ENCODE data around the gene CEACAM21. TPM values are rescaled to one million over a fixed set of nuclear protein-coding genes. Genes with fewer than 3 reads are reported as not detected.

Gene CEACAM21
- total RNA-seq, 6 donors from 2014 or later: 2.3 to 22.4 (median 16.3) TPM

DNA sequence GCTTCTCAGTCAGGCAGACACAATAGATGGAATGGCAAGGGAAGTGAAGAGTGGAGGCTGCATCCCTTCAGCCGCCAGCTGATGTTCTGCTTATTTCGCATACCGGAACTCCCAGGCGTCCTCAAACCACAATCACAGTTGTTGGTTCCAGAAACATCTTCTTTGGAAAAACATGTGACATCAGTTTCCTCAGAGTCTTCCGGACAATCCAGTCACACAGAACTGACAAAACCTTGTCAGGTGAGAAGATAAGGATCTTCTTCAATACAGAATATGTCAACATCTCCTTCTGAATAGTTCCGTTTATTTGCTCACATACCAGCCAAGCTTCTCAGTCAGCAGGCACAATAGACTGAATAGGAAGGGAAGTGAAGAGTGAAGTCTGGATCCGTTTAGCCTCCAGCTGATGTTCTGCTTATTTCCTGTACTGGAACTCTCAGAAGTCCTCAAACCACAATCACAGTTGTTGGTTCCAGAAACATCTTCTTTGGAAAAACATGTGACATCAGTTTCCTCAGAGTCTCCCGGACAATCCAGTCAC lies 45.1 kb upstream of the CEACAM21 start:
- H3K9me3 ChIP-seq: no peaks in the 10 kb centered on the region
- ATAC-seq (ENCODE audit: low FRiP score in 2 of 2): peak; percentile 67 to 72
- DNase-seq: peak in 1 of 2 donors; percentile 57
- 16 to 22% methylated on average over 8 of the region's 8 CpGs for WGBS, 2 donors
- H3K36me3 ChIP-seq: no peaks in the 10 kb centered on the region
- peak overlapping the region; percentile 79 to 95 (median 92) for H3K27ac ChIP-seq
- H3K4me3 ChIP-seq: peak overlapping the region in 2 of 4 donors; percentile 35
- H3K27me3 ChIP-seq: no peaks in the 10 kb centered on the region
- TF ChIP-seq EP300 (IDR thresholded peaks at IDR 0.05): peak in 3 of 4 donors; percentile 8 to 57 (median 55)
- peak; percentile 73 to 79 for TF ChIP-seq POLR2AphosphoS5 (IDR thresholded peaks at IDR 0.05)
- TF ChIP-seq, protein P1, sequence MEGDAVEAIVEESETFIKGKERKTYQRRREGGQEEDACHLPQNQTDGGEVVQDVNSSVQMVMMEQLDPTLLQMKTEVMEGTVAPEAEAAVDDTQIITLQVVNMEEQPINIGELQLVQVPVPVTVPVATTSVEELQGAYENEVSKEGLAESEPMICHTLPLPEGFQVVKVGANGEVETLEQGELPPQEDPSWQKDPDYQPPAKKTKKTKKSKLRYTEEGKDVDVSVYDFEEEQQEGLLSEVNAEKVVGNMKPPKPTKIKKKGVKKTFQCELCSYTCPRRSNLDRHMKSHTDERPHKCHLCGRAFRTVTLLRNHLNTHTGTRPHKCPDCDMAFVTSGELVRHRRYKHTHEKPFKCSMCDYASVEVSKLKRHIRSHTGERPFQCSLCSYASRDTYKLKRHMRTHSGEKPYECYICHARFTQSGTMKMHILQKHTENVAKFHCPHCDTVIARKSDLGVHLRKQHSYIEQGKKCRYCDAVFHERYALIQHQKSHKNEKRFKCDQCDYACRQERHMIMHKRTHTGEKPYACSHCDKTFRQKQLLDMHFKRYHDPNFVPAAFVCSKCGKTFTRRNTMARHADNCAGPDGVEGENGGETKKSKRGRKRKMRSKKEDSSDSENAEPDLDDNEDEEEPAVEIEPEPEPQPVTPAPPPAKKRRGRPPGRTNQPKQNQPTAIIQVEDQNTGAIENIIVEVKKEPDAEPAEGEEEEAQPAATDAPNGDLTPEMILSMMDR (IDR thresholded peaks at IDR 0.05): no peak
- TF ChIP-seq POLR2A (IDR thresholded peaks at IDR 0.05): no peak
- peaks cover 14 to 46% (median 36%) of the 10 kb centered on the region in 4 donors for H3K4me1 ChIP-seq

DNA sequence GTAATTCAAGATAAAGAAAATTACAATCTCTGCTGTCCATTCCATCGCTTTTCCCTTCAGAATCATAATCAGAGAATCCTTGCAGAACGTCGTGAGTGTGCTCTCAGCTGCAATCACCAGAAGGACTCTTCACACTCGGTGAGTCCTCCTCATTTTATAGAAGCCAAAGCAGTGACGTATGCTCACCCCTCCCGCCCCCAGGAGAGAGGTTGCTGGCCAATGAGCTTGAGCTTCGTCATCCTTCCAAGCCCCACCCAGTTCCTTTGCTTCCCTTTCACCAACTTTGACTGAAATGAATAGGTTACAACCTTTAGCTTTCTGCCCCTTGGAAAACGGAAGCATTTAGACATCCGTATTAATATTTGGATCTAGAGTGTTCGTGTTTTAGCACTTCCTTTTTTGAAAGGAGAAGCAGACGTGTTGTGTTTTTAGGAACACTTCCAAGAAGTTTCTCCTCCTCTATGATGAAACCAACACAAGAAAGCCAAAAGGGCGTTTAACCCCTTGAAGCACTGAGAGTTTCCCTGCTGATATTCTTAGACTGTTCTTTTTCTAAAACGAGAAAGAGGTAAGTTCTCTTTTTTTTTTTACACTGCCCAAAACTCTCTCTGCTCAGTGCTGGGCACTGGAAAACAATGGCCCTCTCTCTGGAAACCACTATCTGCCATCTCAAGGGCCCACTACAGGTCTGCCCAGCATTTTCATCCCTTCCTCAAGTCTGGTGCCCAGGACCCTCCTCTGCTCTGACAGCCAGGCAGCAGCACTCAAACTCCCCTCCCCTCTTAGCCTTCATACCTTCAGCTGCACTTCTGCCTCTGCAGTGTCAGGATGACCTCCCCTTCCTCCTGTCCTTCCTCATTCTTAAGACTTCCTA lies 44.3 kb upstream of the CEACAM21 start:
- H3K27ac ChIP-seq: peak overlapping the region; percentile 79 to 95 (median 92)
- no peaks in the 10 kb centered on the region for H3K9me3 ChIP-seq
- ATAC-seq (ENCODE audit: low FRiP score in 2 of 2): peak; percentile 93
- H3K4me1 ChIP-seq: peaks cover 14 to 46% (median 36%) of the 10 kb centered on the region in 4 donors
- TF ChIP-seq EP300 (IDR thresholded peaks at IDR 0.05) (peak in 3 of 4 donors; percentile 41 to 82 (median 46)), POLR2AphosphoS5 (IDR thresholded peaks at IDR 0.05) (peak; percentile 90 to 98), POLR2A (IDR thresholded peaks at IDR 0.05) (peak in 3 of 4 donors; percentile 82 to 95 (median 83))
- TF ChIP-seq, protein P1 (IDR thresholded peaks at IDR 0.05): no peak
- peak overlapping the region in 3 of 4 donors; percentile 22 to 35 (median 35) for H3K4me3 ChIP-seq
- 4 to 6% methylated on average over 13 of the region's 13 CpGs for WGBS, 2 donors
- peak in 1 of 2 donors; percentile 88 for DNase-seq
- H3K36me3 ChIP-seq: no peaks in the 10 kb centered on the region
- H3K27me3 ChIP-seq: no peaks in the 10 kb centered on the region

- H3K36me3 ChIP-seq: no peaks in the 10 kb centered on the region
- H3K4me1 ChIP-seq: peaks cover 14 to 46% (median 36%) of the 10 kb centered on the region in 4 donors
- no peaks in the 10 kb centered on the region for H3K27me3 ChIP-seq
- no peaks in the 10 kb centered on the region for H3K9me3 ChIP-seq
- ATAC-seq (ENCODE audit: low FRiP score in 2 of 2): no peak
- TF ChIP-seq, protein P1 (IDR thresholded peaks at IDR 0.05): no peak
- H3K4me3 ChIP-seq: no peak overlapping the region
- peak overlapping the region in 3 of 4 donors; percentile 91 to 95 (median 92) for H3K27ac ChIP-seq
- DNase-seq: no peak
Measured at GRCh38 chr19:41532526-41532925, 43.4 kb upstream of the CEACAM21 start.

- Histone ChIP-seq H3K27me3 (no peaks in the 10 kb centered on the region), H3K9me3 (no peaks in the 10 kb centered on the region), H3K4me3 (no peak overlapping the region), H3K4me1 (peaks cover 14 to 46% (median 36%) of the 10 kb centered on the region in 4 donors), H3K27ac (peak overlapping the region in 1 of 4 donors; percentile 32), H3K36me3 (no peaks in the 10 kb centered on the region)
- no peak for TF ChIP-seq POLR2A (IDR thresholded peaks at IDR 0.05)
- TF ChIP-seq POLR2AphosphoS5 (IDR thresholded peaks at IDR 0.05): no peak
- no peak for TF ChIP-seq EP300 (IDR thresholded peaks at IDR 0.05)
- TF ChIP-seq, protein P1 (IDR thresholded peaks at IDR 0.05): no peak
- ATAC-seq (ENCODE audit: low FRiP score in 2 of 2) (no peak), DNase-seq (no peak)
- WGBS, 2 donors: 14 to 25% methylated on average over 1 of the region's 1 CpG
Measured at GRCh38 chr19:41533671-41534215, 42.2 kb upstream of the CEACAM21 start.
